K562 (cell line): ENCODE measurements around the gene OCA2. TPM values are rescaled to one million over a fixed set of nuclear protein-coding genes. Genes with fewer than 3 reads are reported as not detected.

Source experiments
- ATAC-seq: fragments of 200-7000 bp; cut with Tn5 transposase; 3 replicates; pipeline ENCODE4 v1.9.1; 2020; ENCODE audit warnings: moderate library complexity
- BruUV-seq: library from RNA; stranded (reverse); fragments of 400-500 nt; replicated peaks from 2 replicates; lab custom pipeline; 2021; lab: Mats Ljungman, UMichigan
- CTCF ChIA-PET: fragments of 300-600 bp; formaldehyde crosslinking; extraction: SDS; loops from one replicate; lab custom pipeline; 2021; ENCODE audit warnings: low intra/inter-chr PET ratio; lab: Yijun Ruan, JAX
- POLR2A ChIA-PET: fragments of 300-600, 350-650 bp; sonication (Branson Sonifier 250); formaldehyde crosslinking; extraction: SDS; loops from one replicate; lab custom pipeline; 2021; ENCODE audit warnings: antibody characterized with exemption, inconsistent platforms; lab: Yijun Ruan, JAX
- DNase-seq, 4 experiments: peaks; one replicate each; pipeline versions ENCODE4 v3.0.0 to v3.0.0-alpha.2; 2011 to 2018; ENCODE audit warnings: low spot score in 3 of 4, mixed read lengths in 3 of 4; ENCODE audit errors: extremely low read depth in 1 of 4
- FAIRE-seq: peaks from 2 replicates; lab custom pipeline; 2011; peaks lifted over from hg19 to GRCh38; lab: Jason Lieb, UNC
- H2AFZ ChIP-seq: 2 replicates; pipeline ENCODE4 v1.6.0; 2011; ENCODE audit warnings: low read depth, low read length, control low read depth, inconsistent platforms
- H3K27ac ChIP-seq: fragments of 200-600 bp; 3 replicates; pipeline ENCODE4 v1.8.0; 2011; ENCODE audit warnings: low read depth, mild to moderate bottlenecking, control low read depth, inconsistent platforms, low read length, moderate library complexity, mixed read lengths; ENCODE audit errors: extremely low read depth
- H3K27me3 ChIP-seq, 2 experiments: fragments of 300-600 bp in 1 of 2; 2 replicates in 1 of 2; 3 replicates in 1 of 2; pipeline versions ENCODE4 v1.6.0 to v1.8.0; 2011; ENCODE audit warnings: inconsistent platforms in 2 of 2, low read length in 2 of 2, mild to moderate bottlenecking in 1 of 2, mixed read lengths in 1 of 2, moderate library complexity in 1 of 2; ENCODE audit not compliant: control insufficient read depth in 2 of 2, insufficient read depth in 2 of 2
- H3K36me3 ChIP-seq: fragments of 300-600 bp; 3 replicates; pipeline ENCODE4 v1.8.0; 2011; ENCODE audit warnings: mild to moderate bottlenecking, low read length, inconsistent platforms; ENCODE audit not compliant: control insufficient read depth, insufficient read depth
- H3K4me1 ChIP-seq, 2 experiments: fragments of 200-600 bp in 1 of 2; replicated peaks in 1 of 2; 2 replicates in 1 of 2; 3 replicates in 1 of 2; pipeline versions ENCODE4 v1.5.1 to v1.8.0; 2011; ENCODE audit warnings: inconsistent platforms in 2 of 2, low read length in 2 of 2, mild to moderate bottlenecking in 1 of 2, mixed read lengths in 1 of 2, moderate library complexity in 1 of 2; ENCODE audit not compliant: control insufficient read depth in 2 of 2, insufficient read depth in 2 of 2
- H3K4me2 ChIP-seq: 2 replicates; pipeline ENCODE4 v1.6.1; 2011; ENCODE audit warnings: low read length, control low read depth, inconsistent platforms, mixed read lengths; ENCODE audit not compliant: insufficient read depth
- H3K4me3 ChIP-seq: fragments of 200-600 bp; sonication (generic), shearing (Covaris generic); 2 replicates; pipeline ENCODE4 v1.5.1; 2016; ENCODE audit warnings: control low read depth, inconsistent platforms
- H3K79me2 ChIP-seq: fragments of 200-600 bp; 3 replicates; pipeline ENCODE4 v1.8.0; 2011; ENCODE audit warnings: low read length, inconsistent platforms; ENCODE audit not compliant: control insufficient read depth, insufficient read depth
- H3K9ac ChIP-seq, 2 experiments: 2 replicates each; pipeline versions ENCODE4 v1.6.0 to v1.6.1; 2011; ENCODE audit warnings: low read depth in 2 of 2, low read length in 2 of 2, control low read depth in 1 of 2, inconsistent platforms in 1 of 2, mild to moderate bottlenecking in 1 of 2, mixed read lengths in 1 of 2; ENCODE audit not compliant: insufficient read depth in 1 of 2
- H3K9me1 ChIP-seq: one replicate; pipeline ENCODE4 v1.6.0; 2011; ENCODE audit warnings: inconsistent platforms, mild to moderate bottlenecking, low read length, moderate library complexity; ENCODE audit not compliant: control insufficient read depth, insufficient read depth
- H3K9me3 ChIP-seq: replicated peaks from 2 replicates; pipeline ENCODE4 v1.5.1; 2011; ENCODE audit warnings: low read depth, low read length, inconsistent platforms; ENCODE audit not compliant: control insufficient read depth, insufficient read depth
- H4K20me1 ChIP-seq: replicated peaks from 2 replicates; pipeline ENCODE4 v1.6.1; 2011; ENCODE audit warnings: low read length, inconsistent platforms, mixed read lengths; ENCODE audit not compliant: control insufficient read depth, insufficient read depth
- MBD2 ChIP-seq: sonication (generic); IDR thresholded peaks from 2 replicates; pipeline ENCODE4 v1.6.1; 2016; ENCODE audit warnings: low read depth, borderline replicate concordance
- RREB1 ChIP-seq: fragments of 250-450 bp; sonication (Bioruptor Pico); IDR thresholded peaks from 2 replicates; pipeline ENCODE4 v1.4.0; 2020
- SIRT6 ChIP-seq: IDR thresholded peaks from one replicate; pipeline ENCODE4 v1.6.1; 2012; ENCODE audit warnings: low read depth, mild to moderate bottlenecking, control low read depth, inconsistent platforms, low read length, moderate library complexity
- SREBF1 ChIP-seq: fragments of 150-350 bp; IDR thresholded peaks from 2 replicates; pipeline ENCODE4 v1.6.1; 2014; ENCODE audit warnings: antibody characterized with exemption, low read depth, low read length, borderline replicate concordance
- TSC22D4 ChIP-seq: fragments of 450-650 bp; IDR thresholded peaks from 2 replicates; pipeline ENCODE4 v1.6.1; 2016; ENCODE audit warnings: missing genetic modification characterization, missing biosample characterization, control low read depth
- ZNF324 ChIP-seq: fragments of 250-450 bp; sonication (Bioruptor Pico); IDR thresholded peaks from 2 replicates; pipeline ENCODE4 v1.4.0; 2020; ENCODE audit warnings: mild to moderate bottlenecking
- ZNF77 ChIP-seq: fragments of 250-450 bp; sonication (Bioruptor Pico); IDR thresholded peaks from 2 replicates; pipeline ENCODE4 v1.5.0; 2020
- WGBS: fragments of 100-300 bp; shearing (Covaris generic); methylation state at CpG from one replicate; pipeline ENCODE4 v1.1.6; 2016; ENCODE audit warnings: low coverage, mixed read lengths; ENCODE audit not compliant: insufficient coverage; ENCODE audit errors: missing lambda C conversion rate; 5-methylcytosine and 5-hydroxymethylcytosine counted together
- in situ Hi-C: fragments of 300-500 bp; cut with MboI; formaldehyde crosslinking; loops from 4 replicates; pipeline ENCODE4 v1.15.0; 2018; ENCODE audit warnings: inconsistent platforms, mixed read lengths
- intact Hi-C: fragments of 100-400 bp; cut with micrococcal nuclease; formaldehyde crosslinking; loops from 2 replicates; pipeline ENCODE4 v1.14.2; 2022
- polyA plus RNA-seq, 8 experiments: library from polyadenylated mRNA; depleted of rRNA in 4 of 8; stranded (reverse) in 5 of 8; unstranded in 3 of 8; fragments of >200 nt; fragmentation: Nextera tagmentation in 2 of 8; fragmentation: Illumina TruSeq in 1 of 8; extraction: Ambion mirVana in 2 of 8; extraction: Trizol in 1 of 8; gene quantifications; 2 replicates each; pipeline versions ENCODE4 v1.2.1 to v1.2.3, GENCODE V29; 2011 to 2014; ENCODE audit warnings: inconsistent platforms in 1 of 8, missing spikeins in 1 of 8
- total RNA-seq, 7 experiments: library from RNA; depleted of rRNA in 6 of 7; stranded (reverse); fragments of >200 nt in 6 of 7; fragmentation: Illumina TruSeq in 2 of 7; extraction: Trizol in 2 of 7; gene quantifications; 2 replicates each; pipeline versions ENCODE4 v1.2.1 to v1.2.3, GENCODE V29; 2011 to 2021; ENCODE audit warnings: low replicate concordance in 1 of 7

The OCA2 gene
- total and polyA plus RNA-seq, 9 of the 15 experiments (the other 6 are each of a cell fraction or from before 2014, with no cell fraction given): 0.07 to 0.59 (median 0.17) TPM; not detected in 1

GRCh38 chr15:28091313-28091712, 7.8 kb downstream of the OCA2 start:
- ATAC-seq (no peak), DNase-seq (no peak), FAIRE-seq (no peak)
- peaks cover 4 to 19% of the 10 kb centered on the region in 2 experiments; a peak in 4 of 5 replicates for H3K4me1 ChIP-seq
- BruUV-seq: no TSS peak
- H3K9me3 ChIP-seq: peaks cover 11% of the 10 kb centered on the region; the same call in 1 of the 2 replicates
- H3K36me3 ChIP-seq: no peaks in the 10 kb centered on the region
- no peak overlapping the region for H3K27ac ChIP-seq
- H4K20me1 ChIP-seq: no peaks in the 10 kb centered on the region
- ChIA-PET POLR2A (no interaction called here), CTCF (no interaction called here)
- 20% methylated on average over 2 of the region's 2 CpGs for WGBS
- H3K9me1 ChIP-seq: no peaks in the 10 kb centered on the region
- no peaks in the 10 kb centered on the region for H3K79me2 ChIP-seq
- H3K9ac ChIP-seq: no peak overlapping the region
- in situ Hi-C loops: no loop called here
- H2AFZ ChIP-seq: no peak overlapping the region
- H3K27me3 ChIP-seq: no peaks in the 10 kb centered on the region
- no peak overlapping the region for H3K4me3 ChIP-seq
- intact Hi-C loops: no loop called here
- TF ChIP-seq ZNF324 (CRISPR knock-in tag): peak; percentile 91
- TF ChIP-seq SREBF1: no peak
- TF ChIP-seq SIRT6: no peak
- TF ChIP-seq TSC22D4 (tag): no peak
- no peak for TF ChIP-seq ZNF77 (CRISPR knock-in tag)
- no peak for TF ChIP-seq RREB1
- TF ChIP-seq MBD2: no peak
- no peak overlapping the region for H3K4me2 ChIP-seq
